Activated CD8-positive, alpha-beta memory T cell treated with anti-CD3 and anti-CD28 coated beads for 4 hours (primary cell): ENCODE data around the gene FLYWCH2.
"Not testable (repeated sequence)": the region's sequence is repeated elsewhere in the genome, so short reads cannot be mapped to it uniquely, and the experiment has no call there.

Source experiments
- DNase-seq, 2 donors: peaks; one replicate each; pipeline ENCODE4 v3.0.0-alpha.2; 2020; ENCODE audit warnings: low read depth in 2 of 2

Gene FLYWCH2

DNA sequence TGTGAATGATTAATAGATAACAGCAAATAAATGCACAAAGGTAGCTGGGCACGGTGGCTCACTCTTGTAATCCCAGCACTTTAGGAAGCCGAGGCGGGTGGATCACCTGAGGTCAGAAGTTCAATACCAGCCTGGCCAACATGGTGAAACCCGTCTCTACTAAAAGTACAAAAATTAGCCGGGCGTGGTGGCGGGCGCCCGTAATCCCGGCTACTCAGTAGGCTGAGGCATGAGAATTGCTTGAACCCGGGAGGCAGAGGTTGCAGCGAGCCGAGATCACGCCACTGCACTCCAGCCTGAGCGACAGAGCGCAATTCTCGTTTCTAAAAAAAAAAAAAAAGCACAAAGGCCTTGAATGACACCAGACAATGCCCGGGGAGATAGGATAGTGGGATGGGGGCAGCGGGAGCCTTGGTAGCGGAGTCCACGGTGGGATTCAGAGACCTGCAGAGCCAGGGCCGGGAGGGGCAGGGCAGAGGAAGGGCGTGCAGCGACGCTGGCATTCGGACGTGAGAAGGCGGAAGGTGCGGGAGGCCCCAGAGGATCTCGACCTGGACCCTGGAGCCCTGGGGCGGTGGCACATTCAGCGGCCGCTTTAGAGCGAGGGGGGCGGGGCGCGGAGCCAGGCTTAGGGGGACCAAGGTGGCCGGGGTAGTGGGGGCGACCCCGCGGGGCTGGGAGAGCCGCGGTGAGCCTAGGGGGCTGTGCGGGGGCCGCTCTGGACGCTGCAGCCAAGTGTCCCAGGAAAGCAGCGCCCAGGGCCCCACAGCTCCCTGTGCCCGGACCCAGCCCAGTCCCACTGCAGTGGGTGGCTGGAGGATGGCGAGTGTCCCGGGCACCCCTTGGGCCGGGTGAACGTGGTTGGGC, 999 bp upstream of the FLYWCH2 start:
- DNase-seq: no peak

DNA sequence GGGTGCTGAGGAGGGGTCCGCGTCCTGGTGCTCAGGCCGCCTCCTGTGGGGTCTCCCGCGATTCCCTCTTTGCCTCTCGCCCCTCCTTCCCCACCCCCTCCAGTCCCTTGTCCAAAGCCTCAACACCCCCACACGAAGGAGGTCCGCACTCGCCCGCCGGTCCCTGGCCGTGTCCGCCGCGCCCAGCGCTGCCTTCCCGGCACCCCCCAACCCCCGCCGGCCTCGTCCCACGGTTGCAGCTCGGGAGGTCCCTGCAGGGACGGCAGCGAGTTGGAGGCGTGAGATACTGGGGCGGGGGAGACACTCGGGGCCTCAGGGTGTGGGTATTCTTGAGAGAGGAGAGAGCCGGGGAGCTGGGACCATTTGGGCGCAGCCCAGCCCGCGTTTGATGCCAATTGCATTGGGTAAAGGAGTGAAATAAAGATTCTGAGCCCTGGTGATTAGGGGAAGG, 468 bp downstream of the FLYWCH2 start:
- DNase-seq: no peak

DNA sequence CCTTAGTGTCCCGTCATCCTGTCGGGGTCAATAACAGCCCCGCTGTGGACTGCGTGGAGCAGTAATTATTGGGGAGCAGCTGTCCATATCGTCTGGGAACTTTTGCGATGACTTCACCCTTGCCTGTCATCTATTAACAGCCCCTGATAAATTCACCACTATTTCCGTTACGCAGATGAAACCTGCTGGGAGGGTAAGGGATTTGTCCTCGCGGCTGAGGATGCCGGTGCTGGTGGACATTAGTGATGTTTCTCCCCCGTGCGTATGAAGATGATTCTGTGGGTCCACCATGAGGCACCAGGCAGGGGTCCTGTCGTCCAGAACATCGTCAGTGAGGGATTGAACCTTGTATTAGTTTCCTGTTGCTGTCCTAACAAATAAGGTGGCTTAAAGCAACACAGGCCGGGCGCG, 1.0 kb downstream of the FLYWCH2 start:
- no peak for DNase-seq

DNA sequence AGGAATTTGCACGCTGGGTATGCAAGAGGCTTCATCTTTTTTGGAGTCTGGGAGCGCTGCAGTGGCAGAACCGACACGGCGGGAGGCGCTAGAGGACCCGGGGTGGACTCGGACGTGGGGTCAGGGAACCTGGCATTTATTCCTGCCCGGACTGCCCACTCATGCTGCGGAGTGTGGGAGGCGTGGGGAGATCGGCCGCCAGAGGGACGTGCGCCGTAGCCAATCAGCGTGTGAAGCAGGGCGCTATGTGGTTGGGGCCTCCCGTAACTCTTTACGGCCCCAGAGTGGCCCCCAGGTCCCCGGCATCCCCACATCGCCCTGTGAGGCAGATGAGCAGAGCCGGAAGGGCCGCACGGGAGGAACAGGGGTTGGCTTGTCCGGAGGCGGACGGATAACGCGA, 11.2 kb downstream of the FLYWCH2 start:
- DNase-seq: no peak

DNA sequence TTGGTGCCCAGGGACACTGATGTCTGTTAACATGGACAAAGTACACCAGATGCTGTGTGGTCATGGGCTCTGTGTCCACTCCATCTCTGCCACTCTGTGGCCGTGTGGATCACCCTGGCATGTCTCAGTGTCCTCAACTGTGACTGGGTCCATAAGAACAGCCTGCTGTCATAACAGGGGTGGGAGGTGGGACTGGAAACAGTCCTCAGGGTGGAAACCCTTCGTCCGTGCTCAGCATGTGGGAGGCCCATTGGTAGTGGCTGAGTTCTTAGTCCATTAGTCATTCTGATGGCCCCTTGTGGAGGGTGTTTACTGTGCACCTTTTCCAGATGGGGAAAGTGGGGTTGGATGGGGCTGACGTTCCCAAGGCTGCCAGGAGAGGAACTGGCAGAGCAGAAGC, 12.8 kb downstream of the FLYWCH2 start:
- no peak for DNase-seq

DNA sequence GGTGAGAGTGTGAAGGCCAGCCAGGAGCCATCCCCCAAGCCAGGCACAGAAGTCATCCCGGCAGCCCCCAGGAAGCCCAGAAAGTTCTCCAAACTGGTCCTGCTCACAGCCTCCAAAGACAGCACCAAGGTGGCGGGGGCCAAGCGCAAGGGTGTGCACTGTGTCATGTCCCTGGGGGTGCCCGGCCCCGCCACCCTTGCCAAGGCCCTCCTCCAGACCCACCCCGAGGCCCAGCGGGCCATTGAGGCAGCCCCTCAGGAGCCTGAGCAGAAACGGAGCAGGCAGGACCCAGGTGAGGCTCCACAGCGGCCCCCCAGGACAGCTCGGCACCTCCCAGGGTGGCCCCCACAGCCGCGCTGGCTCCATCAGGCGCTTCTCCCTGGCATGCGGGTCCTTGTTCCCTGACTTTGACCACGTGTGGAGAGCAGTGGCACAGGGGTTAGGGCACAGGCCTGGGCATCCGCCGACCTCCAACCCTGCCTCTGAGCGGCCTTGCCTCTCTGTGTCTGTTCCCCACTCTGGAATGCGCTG, 13.5 kb downstream of the FLYWCH2 start:
- no peak for DNase-seq

DNA sequence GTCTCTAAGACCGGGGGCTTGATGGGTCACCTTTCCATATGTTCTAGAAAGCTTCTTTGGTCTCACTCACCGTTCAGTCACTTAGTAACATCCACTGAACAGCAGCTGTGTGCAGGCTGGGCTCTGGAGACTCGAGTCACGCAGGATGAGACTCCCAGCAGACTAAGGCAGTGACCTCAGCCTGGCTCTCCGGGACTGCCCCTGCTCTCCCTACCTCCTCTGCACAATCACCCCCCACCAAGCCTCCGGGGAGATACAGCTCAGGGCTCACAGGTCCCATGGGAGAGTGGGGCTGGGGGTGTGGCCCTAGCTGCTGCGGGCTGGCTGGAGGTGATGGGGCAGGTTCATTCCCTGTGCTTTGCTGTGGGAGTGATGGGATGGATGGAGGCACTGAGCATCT, 14.1 kb downstream of the FLYWCH2 start:
- DNase-seq: no peak

DNA sequence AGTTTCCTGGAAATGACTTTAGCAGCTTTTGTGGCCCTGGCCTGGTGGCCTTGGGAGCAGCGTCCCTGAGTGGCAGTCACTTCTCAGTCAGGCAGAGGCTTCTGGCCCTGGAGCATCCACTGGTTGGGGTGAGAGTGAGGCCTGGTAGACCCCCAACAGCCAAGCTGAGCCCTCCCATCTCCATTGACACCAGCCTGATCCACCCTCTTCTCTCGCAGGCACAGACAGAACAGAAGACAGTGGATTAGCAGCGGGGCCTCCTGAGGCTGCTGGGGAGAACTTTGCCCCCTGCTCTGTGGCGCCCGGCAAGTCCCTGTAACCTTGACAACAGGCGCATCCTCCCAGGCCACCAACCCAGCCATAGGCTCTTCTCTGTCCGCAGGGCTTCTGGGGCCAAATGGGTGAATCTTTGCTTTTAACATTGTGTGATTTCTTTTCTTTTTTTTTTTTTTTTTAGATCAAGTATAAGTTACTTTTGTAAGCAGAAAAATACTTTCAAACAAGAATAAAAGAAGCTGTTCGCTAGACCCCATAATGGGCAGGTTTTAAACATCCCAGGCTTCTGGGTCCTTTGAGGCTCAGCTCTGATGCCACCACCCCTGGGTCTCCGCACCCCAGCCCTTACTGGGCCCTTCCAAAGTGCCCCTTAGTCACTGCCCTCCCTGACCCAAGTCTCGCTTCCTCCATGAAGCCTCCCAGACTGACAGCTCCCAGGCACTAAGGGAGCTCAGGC, 16.0 kb downstream of the FLYWCH2 start:
- no peak for DNase-seq

DNA sequence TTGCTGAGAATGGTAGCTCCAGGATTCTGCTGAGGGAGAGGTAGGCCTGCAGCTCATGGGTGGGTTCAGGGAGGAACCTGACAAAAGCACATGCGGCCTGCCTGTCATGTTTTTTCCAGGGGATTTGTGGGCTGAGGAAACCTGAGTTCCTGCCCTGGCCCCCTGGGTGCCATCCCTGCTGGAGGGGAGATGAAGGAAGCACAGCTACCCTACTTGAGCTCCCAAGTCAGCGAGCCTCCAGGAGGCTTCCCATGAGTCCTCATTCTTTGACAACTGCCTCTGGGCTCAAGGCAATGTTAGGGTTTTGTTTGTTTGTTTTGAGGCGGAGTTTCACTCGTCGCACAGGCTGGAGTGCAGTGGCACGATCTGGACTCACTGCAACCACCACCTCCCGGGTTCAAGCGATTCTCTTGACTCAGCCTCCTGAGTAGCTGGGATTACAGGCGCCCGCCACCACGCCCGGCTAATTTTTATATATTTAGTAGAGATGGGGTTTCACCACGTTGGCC, 16.6 kb downstream of the FLYWCH2 start:
- DNase-seq: no peak

DNA sequence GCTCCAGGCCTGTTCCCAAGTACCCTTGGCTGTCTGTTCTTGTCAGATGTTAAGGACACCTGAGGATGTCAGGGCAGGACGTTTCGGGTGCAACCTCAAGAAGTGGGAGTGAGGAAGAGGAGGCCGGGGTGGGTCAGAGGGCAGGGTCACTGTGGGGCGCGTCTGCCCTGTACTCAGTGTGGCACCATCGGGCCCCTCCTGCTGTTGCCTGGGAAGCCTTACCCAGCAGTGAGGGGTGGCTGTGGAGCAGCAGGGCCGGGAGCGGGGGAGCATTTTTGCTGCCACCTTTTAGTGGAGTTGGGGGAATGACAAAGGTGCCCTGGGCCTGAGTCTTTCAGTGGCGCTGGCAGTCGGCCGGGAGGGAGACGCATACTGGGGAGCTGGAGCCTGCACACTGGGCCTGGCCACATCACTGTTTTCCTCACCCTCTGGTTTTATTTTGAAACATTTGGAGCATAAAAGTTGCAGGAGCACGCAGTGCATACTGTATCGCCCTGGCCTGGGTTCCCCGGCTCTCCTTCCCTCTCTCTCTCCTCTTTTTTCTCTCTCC, 17.6 kb downstream of the FLYWCH2 start:
- DNase-seq: no peak

DNA sequence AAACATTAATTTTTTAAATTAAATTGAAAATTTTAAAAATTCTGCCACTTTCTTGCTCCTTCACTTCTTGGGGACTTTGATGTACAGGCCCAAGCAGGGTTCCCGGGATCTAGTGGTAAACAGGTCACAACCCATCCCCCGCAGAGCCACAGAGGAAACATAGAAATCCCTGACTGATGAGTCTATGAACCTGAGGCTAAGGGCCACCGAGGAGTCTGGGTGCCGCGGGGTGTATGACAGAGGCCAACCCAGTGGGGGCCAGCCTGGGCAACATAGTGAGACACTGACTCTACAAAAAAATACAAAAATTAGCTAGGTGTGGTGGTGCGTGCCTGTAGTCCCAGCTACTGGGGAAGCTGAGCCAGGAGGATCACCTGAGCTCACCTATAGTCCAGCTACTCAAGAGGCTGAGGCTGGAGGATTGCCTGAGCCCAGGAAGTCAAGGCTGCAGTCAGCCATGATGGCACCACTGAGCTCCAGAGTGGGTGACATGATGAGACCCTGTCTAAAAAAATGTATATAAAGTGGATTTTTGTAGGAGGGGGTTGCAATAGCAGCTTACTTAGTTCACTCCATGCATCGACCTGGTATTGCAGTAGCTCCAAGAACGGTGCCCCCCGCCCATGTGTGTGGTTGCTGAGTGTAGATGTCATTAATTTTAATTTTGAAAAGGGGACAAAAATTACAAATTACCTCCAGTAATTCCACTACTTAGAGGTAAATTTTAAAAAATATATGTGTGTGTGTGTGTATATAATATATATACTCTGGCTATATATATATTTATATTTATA, 19.5 kb downstream of the FLYWCH2 start:
- DNase-seq: no peak

DNA sequence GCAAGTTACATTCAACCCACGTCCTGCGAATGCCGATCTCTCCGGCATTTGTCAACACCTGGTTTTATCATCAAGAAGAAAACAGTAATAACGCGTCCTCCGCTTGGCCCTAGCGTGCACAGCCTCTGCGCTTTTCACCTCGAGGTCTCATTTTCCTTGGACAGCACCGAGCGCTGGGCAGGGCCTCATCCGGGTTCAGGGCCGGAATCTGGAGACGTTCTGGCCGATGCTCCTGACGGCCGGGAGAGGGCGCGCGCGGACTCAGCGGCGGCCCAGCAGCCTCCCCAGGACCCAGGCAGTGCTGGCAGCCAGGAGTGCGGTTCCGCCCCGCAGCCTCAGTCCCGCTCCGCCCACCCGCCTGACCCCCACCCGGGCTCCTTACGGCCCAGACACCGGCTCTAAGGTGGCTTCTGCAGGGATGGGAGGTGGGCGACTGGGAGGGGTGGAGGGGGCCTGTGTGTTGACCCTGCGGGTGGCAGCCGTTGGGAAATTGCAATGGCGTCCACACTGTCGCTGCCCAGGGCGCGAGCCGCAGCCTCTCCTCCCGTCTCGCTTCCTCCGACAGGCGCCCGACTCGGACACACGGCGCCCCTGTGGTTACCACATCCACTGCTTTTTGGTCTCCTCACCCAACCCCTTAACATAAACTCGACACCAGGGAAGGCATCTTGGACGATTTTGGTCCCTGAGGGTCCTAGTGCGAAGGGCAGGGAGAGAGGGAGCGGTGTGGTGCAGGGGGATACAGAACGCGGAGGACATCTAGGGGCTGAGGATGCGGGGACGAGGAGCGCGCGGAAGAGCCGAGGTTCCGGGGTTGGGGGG, 21.3 kb downstream of the FLYWCH2 start:
- DNase-seq: peak; percentile 35 to 46

DNA sequence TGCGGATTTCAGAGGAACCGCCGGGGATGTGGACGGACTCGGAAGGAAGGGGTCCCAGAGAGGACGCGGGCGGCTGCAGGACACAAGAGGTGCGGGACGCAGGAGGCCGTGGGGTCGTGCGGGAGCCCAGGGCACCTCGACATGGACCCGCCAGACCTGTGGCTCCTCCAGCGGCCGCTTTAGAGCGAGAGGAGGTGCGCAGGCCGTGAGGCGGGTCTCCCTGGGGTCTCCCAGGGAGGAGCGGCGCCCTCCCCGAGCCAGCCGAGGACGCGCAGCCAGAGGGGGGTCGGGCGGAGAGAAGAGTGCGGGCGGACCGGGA, 21.9 kb downstream of the FLYWCH2 start:
- DNase-seq: no peak

DNA sequence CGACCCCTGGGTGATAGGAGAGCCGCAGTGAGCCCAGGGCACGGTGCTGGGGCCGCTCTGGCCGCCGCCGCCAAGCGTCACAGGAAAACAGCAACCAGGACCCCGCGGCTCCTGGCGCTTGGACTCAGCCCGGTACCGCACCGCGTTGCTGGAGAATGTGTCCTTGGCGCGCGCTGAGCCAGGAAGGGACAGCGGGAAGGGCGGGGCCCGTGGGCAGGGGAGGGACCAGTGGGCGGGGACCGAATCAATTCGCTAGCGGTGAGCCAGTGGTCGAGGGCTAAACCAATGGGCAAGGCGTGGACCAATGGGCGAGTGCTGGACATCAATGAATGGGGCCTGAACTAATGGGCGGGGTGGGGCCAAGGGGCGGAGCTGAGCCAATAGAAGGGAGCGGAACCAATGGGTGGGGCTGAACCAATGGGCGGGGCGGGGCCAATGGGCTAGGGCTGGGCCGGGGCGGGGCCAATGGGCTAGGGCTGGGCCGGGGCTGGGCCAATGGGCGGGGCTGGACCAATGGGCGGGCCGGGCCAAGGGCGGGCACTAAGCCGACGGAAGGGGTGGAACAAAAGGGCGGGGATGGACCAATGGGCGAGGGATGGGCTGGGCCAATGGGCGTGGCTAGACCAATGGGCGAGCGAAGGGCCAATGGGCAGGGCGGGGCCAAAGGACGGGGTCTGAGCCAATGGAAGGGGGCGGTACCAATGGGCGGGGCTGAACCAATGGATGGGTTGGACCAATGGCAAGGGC, 22.4 kb downstream of the FLYWCH2 start:
- DNase-seq: peak; percentile 67 to 82

DNA sequence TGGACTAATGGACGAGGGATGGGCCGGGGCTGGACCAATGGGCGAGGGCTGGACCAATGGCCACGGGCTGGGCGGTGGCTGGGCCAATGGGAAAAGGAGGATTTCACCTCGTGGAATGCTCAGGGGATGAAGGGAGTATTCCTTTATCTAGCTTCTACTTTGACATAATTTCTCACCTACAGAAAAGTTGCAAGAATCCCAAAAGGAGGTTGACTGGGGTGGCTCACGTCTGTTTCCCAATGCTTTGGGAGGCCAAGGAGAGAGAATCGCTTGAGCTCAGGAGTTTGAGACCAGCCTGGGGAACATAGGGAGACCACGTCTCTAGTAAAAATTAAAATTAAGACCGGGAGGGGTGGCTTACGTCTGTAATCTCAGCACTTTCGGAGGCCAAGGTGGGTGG, 23.0 kb downstream of the FLYWCH2 start:
- no peak for DNase-seq

DNA sequence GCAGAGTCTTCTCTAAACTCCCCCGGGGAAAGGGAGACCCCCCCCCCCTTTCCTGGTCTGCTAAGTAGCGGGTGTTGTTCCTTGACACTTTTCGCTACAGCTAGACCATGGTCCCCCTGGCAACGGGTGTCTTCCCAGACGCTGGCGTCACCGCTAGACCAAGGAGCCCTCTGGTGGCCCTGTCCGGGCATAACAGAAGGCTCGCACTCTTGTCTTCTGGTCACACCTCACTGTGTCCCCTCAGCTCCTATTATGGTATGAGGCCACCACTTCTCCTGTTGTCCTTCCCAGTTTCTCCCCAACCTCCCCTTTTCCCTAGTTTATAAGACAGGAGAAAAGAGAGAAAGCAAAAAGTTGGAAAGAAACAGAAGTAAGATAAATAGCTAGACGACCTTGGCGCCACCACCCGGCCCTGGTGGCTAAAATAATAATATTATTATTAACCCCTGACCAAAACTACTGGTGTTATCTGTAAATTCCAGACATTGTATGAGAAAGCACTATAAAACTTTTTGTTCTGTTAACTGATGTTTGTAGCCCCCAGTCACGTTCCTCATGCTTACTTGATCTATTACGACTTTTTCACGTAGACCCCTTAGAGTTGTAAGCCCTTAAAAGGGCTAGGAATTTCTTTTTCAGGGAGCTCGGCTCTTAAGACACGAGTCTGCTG, 24.2 kb downstream of the FLYWCH2 start:
- DNase-seq: not testable (repeated sequence)

DNA sequence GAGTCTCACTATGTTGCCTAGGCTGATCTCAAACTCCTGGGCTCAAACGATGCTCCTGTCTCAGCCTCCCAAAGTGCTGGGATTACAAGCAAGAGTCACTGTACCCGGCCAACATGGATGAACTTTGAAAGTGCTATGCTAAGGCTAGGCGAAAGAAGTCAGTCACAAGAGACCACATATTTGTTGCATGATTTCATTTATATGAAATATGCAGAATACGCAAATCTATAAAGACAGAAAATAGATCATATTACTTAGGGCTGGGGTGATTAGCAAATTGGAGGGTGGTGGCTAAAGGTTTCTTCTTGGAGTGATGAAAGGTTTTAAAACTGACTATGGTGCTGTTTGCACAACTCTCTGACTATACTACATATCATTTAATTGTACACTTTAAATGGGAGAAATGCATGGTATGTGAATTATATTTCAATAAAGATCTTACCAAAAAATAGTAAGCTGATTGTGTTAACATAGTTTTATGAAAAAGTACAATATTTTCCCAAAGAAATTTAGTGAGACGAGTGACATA, 27.5 kb downstream of the FLYWCH2 start:
- DNase-seq: no peak

DNA sequence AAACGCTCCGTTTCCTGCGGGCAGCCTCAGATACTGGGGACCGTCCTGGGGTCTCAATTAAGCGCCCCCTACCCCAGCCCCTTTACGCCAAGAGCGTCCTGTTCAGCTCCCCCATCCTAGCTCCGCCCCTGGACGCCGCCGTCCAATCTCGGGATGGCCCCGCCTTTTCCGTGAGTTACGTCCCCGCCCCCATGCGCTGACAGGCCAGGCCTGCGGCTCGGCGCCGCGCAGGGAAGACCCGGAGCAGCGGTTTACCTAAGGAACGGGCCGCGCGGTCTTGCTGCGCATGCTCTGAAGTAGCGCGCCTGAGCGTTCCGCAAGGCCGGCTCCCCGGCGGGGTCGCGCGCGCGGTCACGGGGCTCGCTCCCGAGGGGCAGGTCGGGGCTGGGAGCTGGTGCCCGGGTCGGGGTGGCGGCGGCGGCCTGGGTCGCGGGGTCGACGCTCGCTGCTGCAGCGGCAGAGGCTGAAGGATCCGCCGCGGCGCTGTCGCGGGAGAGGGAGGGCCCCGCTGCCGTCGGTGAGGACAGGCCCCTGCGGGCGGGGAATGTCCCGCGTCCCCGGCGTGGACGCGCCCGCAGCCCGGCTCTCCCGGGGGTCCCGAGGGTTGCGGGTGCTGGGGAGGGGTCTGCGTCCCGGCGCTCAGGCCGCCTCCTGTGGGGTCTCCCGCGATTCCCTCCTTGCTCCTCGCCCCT, 28.8 kb downstream of the FLYWCH2 start, which contains the start of gene FLYWCH1:
Gene FLYWCH1 (plus strand): TSS at position 294 of the 692 bp plus-strand sequence. CDS start 17,755 bp downstream, outside the sequence.
- peak; percentile 97 for DNase-seq
